Measurements from ENCODE around the gene SH2D4B.

DNA sequence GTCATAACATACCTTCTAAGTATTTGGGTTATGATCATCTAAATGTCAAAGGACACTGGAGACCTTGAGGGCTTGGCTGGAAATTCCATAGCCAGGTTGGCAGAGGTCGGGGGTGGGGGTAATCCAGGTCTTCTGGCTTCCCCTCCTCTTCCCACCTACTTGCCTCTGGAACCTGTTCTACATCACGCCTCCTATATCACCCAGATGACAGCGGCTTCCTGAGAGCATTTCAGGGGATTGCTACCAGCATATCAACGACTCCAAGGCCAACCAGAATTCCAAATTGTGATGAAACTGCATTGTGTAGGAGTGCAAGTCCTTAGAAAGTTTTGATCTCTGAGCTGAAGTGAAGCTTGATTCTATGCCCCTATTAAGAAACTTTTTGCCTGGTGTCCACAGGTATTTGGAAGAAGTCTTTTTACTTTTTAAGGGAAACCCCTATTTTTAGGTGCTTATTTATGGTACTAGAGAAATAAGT, 95.7 kb downstream of the SH2D4B start:
- TF ChIP-seq CTCF (IDR thresholded peaks at IDR 0.05) (no peak), POLR2AphosphoS5 (IDR thresholded peaks at IDR 0.05) (no peak), EP300 (IDR thresholded peaks at IDR 0.05) (no peak), POLR2A (IDR thresholded peaks at IDR 0.05) (no peak)

All from sigmoid colon (tissue), 4 donors.